ENCODE data around the gene MARK3. TPM values are rescaled to one million over a fixed set of nuclear protein-coding genes. Genes with fewer than 3 reads are reported as not detected.

Gene MARK3
- total RNA-seq, 1 experiment from 2014 or later = 72.5 TPM

- Histone ChIP-seq H3K9ac (ENCODE audit: low read length) (no peak overlapping the region), H2AFZ (ENCODE audit: low read depth, low read length, poor library complexity, severe bottlenecking) (no peak overlapping the region), H3K9me2 (ENCODE audit: insufficient read depth) (no peaks in the 10 kb centered on the region), H3K27me3 (ENCODE audit: insufficient read depth, low read length) (no peaks in the 10 kb centered on the region), H3K79me2 (ENCODE audit: insufficient read depth, low read length) (peaks cover 13% of the 10 kb centered on the region; the same call in 1 of the 2 replicates), H3K4me2 (ENCODE audit: low read length) (no peak overlapping the region), H3K9me3 (ENCODE audit: control insufficient read depth in 1 of 2, insufficient read depth in 1 of 2, low read depth in 1 of 2, low read length in 2 of 2) (no peaks in the 10 kb centered on the region), H3K36me3 (ENCODE audit: control insufficient read depth in 1 of 2, insufficient read depth in 2 of 2, low read length in 2 of 2) (peaks cover 5 to 19% of the 10 kb centered on the region in 2 experiments), H3K27ac (ENCODE audit: low read depth, low read length) (no peak overlapping the region), H3K4me1 (ENCODE audit: control insufficient read depth in 1 of 2, insufficient read depth in 2 of 2, low read length in 2 of 2) (peaks cover 0 to 4% of the 10 kb centered on the region in 2 experiments; a peak in 1 of 4 replicates), H4K20me1 (ENCODE audit: insufficient read depth) (no peaks in the 10 kb centered on the region), H3K4me3 (replicated peaks in 1 of 2; ENCODE audit: low read depth in 1 of 2, low read length in 2 of 2) (no peak overlapping the region)
- ChIA-PET POLR2A (no interaction called here), CTCF (no interaction called here), RAD21 (ENCODE audit: low non-redundant PET in 1 of 2, low total read pairs in 2 of 2, uncharacterized antibody in 2 of 2, unreplicated experiment in 2 of 2) (no interaction called here)
- ATAC-seq = no peak
- no peak for TF ChIP-seq SRF (IDR thresholded peaks at IDR 0.05; ENCODE audit: low read depth)
- TF ChIP-seq JUND (IDR thresholded peaks at IDR 0.05) = no peak
- TF ChIP-seq ATF3 (IDR thresholded peaks at IDR 0.05) = no peak
- TF ChIP-seq REST (IDR thresholded peaks at IDR 0.05; ENCODE audit: low read depth) = no peak
- BruUV-seq (replicated peaks) = no TSS peak
- intact Hi-C loops (cut with micrococcal nuclease) = no loop called here
- DNase-seq (ENCODE audit: low read depth, low spot score) = no peak
These were observed 75.2 kb downstream of the MARK3 start for GRCh38 chr14:103460415-103460814.

- Histone ChIP-seq H4K20me1 (ENCODE audit: insufficient read depth) (no peaks in the 10 kb centered on the region), H3K9me3 (ENCODE audit: control insufficient read depth in 1 of 2, insufficient read depth in 1 of 2, low read depth in 1 of 2, low read length in 2 of 2) (no peaks in the 10 kb centered on the region), H3K9ac (ENCODE audit: low read length) (no peak overlapping the region), H3K4me1 (ENCODE audit: control insufficient read depth in 1 of 2, insufficient read depth in 2 of 2, low read length in 2 of 2) (no peaks in the 10 kb centered on the region), H3K36me3 (ENCODE audit: control insufficient read depth in 1 of 2, insufficient read depth in 2 of 2, low read length in 2 of 2) (peaks cover 13 to 34% of the 10 kb centered on the region in 2 experiments), H3K4me3 (replicated peaks in 1 of 2; ENCODE audit: low read depth in 1 of 2, low read length in 2 of 2) (no peak overlapping the region), H3K27ac (ENCODE audit: low read depth, low read length) (no peak overlapping the region), H3K4me2 (ENCODE audit: low read length) (no peak overlapping the region), H3K27me3 (ENCODE audit: insufficient read depth, low read length) (no peaks in the 10 kb centered on the region), H3K79me2 (ENCODE audit: insufficient read depth, low read length) (peaks cover 11% of the 10 kb centered on the region; the same call in 1 of the 2 replicates), H3K9me2 (ENCODE audit: insufficient read depth) (no peaks in the 10 kb centered on the region), H2AFZ (ENCODE audit: low read depth, low read length, poor library complexity, severe bottlenecking) (no peak overlapping the region)
- ChIA-PET CTCF (no interaction called here), POLR2A (no interaction called here), RAD21 (ENCODE audit: low non-redundant PET in 1 of 2, low total read pairs in 2 of 2, uncharacterized antibody in 2 of 2, unreplicated experiment in 2 of 2) (no interaction called here)
- intact Hi-C loops (cut with micrococcal nuclease) = no loop called here
- no peak for DNase-seq (ENCODE audit: low read depth, low spot score)
- TF ChIP-seq TCF7L2 (IDR thresholded peaks at IDR 0.05; ENCODE audit: borderline replicate concordance, extremely low read depth, insufficient read depth, insufficient read length) (no peak), SP1 (IDR thresholded peaks at IDR 0.05; ENCODE audit: low read depth) (no peak), MAX (IDR thresholded peaks at IDR 0.05) (no peak), EZH2phosphoT487 (IDR thresholded peaks at IDR 0.05; ENCODE audit: borderline replicate concordance) (no peak), CBX3 (IDR thresholded peaks at IDR 0.05; ENCODE audit: low read depth) (no peak), RAD21 (IDR thresholded peaks at IDR 0.05; ENCODE audit: low read depth) (no peak), ELF1 (IDR thresholded peaks at IDR 0.05; ENCODE audit: borderline replicate concordance, low read depth) (no peak), CTCF (IDR thresholded peaks at IDR 0.05 in 2 of 3, conservative IDR thresholded peaks at IDR 0.05 in 1 of 3; ENCODE audit: borderline replicate concordance in 1 of 3, insufficient read depth in 1 of 3, low read depth in 2 of 3, low read length in 2 of 3) (no peak)
- BruUV-seq (replicated peaks) = no TSS peak
- no peak for ATAC-seq
These were observed 77.9 kb downstream of the MARK3 start for GRCh38 chr14:103463149-103463548.
